Measurements from ENCODE around the gene ADGRA3. TPM values are rescaled to one million over a fixed set of nuclear protein-coding genes. Genes with fewer than 3 reads are reported as not detected.

ADGRA3 gene
- total and polyA plus RNA-seq, 2 of the 13 experiments (the other 11 are each of a cell fraction or from before 2014, with no cell fraction given), result 32.2 to 40.8 TPM

DNA sequence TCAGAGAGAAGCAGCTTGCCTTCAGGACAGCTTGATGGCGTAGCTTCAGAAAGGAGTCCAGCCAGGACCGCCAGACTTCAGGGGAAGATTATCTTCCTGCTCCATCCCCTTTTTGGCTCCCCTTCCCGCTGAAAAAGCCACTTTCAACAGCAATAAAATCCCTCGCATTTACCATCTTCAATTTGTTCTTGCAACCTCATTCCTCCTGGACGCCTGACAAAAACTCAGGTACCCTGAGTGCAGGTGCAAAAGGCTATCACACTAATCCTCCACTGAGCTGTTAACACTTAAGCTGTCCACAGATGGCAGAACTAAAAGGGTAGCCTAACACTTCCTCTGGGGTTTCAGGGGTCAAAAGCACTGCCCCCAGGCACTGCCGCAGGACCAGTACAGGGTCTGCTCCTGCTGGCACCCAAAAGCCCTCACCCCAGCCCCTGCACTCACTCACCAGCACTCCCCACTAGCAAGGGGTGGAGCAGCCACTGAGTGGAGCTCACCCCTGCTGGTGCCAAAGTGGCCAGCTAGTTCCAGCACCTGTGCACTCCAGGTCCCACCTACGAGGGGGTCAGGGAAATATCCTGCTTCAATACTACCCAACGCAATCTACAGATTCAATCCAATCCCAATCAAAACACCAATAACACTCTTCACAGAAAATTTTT, 145.8 kb downstream of the ADGRA3 start:
- H3K36me3 ChIP-seq (replicated peaks in 1 of 2; ENCODE audit: control insufficient read depth in 1 of 2, insufficient read depth in 2 of 2, low read length in 2 of 2), result no peaks in the 10 kb centered on the region
- no peak overlapping the region for H3K4me3 ChIP-seq (replicated peaks in 1 of 3; ENCODE audit: insufficient read depth in 1 of 3, low read depth in 2 of 3, low read length in 3 of 3)
- no peaks in the 10 kb centered on the region for H3K79me2 ChIP-seq (ENCODE audit: insufficient read depth, low read length)
- H3K27ac ChIP-seq (ENCODE audit: extremely low read length, insufficient read depth, low read length), result no peak overlapping the region
- no peak overlapping the region for H2AFZ ChIP-seq (ENCODE audit: low read length)
- no peaks in the 10 kb centered on the region for H3K9me3 ChIP-seq (ENCODE audit: low read length)
- FAIRE-seq (no peak), DNase-seq (ENCODE audit: low spot score) (no peak), ATAC-seq (no peak; the same call in 1 of the 3 replicates)
- CTCF ChIA-PET (ENCODE audit: low intra/inter-chr PET ratio, low total read pairs), result no interaction called here
- in situ Hi-C loops (cut with HindIII; ENCODE audit: extremely low pct_ligation_motif_present, low pct_unique_long_range_greater_than_20kb) (no loop called here), intact Hi-C loops (cut with micrococcal nuclease; ENCODE audit: unreplicated experiment) (no loop called here)
- no peak overlapping the region for H3K4me2 ChIP-seq (ENCODE audit: low read depth, low read length)
- no peaks in the 10 kb centered on the region for H4K20me1 ChIP-seq (ENCODE audit: insufficient read depth, low read length)
- H3K27me3 ChIP-seq (ENCODE audit: control insufficient read depth in 1 of 2, insufficient read depth in 2 of 2, low read length in 2 of 2), result no peaks in the 10 kb centered on the region
- POLR2A ChIA-PET, result no interaction called here
- BruUV-seq (replicated peaks), result no TSS peak
- no peaks in the 10 kb centered on the region for H3K4me1 ChIP-seq (ENCODE audit: insufficient read depth, low read length)
- H3K9ac ChIP-seq (ENCODE audit: insufficient read depth, low read depth, low read length), result no peak overlapping the region
- 94% methylated on average over 8 of the region's 8 CpGs for WGBS (ENCODE audit: low lambda C conversion rate)
- TF ChIP-seq, protein P1, sequence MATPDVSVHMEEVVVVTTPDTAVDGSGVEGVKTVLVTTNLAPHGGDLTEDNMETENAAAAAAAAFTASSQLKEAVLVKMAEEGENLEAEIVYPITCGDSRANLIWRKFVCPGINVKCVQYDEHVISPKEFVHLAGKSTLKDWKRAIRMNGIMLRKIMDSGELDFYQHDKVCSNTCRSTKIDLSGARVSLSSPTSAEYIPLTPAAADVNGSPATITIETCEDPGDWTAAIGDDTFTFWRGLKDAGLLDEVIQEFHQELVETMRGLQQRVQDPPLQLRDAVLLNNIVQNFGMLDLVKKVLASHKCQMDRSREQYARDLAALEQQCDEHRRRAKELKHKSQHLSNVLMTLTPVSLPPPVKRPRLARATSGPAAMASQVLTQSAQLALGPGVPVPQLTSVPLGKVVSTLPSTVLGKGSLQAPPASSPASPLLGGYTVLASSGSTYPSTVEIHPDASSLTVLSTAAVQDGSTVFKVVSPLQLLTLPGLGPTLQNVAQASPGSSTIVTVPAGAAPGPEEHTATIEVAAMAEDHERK (CRISPR knock-in tag; IDR thresholded peaks at IDR 0.05; ENCODE audit: low read depth), result no peak
- no peak for TF ChIP-seq POLR2G (IDR thresholded peaks at IDR 0.05; ENCODE audit: low read depth, low read length)
- TF ChIP-seq SIN3A (IDR thresholded peaks at IDR 0.05; ENCODE audit: borderline replicate concordance, low read depth, low read length), result no peak
- TF ChIP-seq, protein P2, sequence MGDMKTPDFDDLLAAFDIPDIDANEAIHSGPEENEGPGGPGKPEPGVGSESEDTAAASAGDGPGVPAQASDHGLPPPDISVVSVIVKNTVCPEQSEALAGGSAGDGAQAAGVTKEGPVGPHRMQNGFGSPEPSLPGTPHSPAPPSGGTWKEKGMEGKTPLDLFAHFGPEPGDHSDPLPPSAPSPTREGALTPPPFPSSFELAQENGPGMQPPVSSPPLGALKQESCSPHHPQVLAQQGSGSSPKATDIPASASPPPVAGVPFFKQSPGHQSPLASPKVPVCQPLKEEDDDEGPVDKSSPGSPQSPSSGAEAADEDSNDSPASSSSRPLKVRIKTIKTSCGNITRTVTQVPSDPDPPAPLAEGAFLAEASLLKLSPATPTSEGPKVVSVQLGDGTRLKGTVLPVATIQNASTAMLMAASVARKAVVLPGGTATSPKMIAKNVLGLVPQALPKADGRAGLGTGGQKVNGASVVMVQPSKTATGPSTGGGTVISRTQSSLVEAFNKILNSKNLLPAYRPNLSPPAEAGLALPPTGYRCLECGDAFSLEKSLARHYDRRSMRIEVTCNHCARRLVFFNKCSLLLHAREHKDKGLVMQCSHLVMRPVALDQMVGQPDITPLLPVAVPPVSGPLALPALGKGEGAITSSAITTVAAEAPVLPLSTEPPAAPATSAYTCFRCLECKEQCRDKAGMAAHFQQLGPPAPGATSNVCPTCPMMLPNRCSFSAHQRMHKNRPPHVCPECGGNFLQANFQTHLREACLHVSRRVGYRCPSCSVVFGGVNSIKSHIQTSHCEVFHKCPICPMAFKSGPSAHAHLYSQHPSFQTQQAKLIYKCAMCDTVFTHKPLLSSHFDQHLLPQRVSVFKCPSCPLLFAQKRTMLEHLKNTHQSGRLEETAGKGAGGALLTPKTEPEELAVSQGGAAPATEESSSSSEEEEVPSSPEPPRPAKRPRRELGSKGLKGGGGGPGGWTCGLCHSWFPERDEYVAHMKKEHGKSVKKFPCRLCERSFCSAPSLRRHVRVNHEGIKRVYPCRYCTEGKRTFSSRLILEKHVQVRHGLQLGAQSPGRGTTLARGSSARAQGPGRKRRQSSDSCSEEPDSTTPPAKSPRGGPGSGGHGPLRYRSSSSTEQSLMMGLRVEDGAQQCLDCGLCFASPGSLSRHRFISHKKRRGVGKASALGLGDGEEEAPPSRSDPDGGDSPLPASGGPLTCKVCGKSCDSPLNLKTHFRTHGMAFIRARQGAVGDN (CRISPR knock-in tag; IDR thresholded peaks at IDR 0.05), result no peak
- TF ChIP-seq, protein P3, sequence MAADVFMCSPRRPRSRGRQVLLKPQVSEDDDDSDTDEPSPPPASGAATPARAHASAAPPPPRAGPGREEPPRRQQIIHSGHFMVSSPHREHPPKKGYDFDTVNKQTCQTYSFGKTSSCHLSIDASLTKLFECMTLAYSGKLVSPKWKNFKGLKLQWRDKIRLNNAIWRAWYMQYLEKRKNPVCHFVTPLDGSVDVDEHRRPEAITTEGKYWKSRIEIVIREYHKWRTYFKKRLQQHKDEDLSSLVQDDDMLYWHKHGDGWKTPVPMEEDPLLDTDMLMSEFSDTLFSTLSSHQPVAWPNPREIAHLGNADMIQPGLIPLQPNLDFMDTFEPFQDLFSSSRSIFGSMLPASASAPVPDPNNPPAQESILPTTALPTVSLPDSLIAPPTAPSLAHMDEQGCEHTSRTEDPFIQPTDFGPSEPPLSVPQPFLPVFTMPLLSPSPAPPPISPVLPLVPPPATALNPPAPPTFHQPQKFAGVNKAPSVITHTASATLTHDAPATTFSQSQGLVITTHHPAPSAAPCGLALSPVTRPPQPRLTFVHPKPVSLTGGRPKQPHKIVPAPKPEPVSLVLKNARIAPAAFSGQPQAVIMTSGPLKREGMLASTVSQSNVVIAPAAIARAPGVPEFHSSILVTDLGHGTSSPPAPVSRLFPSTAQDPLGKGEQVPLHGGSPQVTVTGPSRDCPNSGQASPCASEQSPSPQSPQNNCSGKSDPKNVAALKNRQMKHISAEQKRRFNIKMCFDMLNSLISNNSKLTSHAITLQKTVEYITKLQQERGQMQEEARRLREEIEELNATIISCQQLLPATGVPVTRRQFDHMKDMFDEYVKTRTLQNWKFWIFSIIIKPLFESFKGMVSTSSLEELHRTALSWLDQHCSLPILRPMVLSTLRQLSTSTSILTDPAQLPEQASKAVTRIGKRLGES (CRISPR knock-in tag; IDR thresholded peaks at IDR 0.05; ENCODE audit: borderline replicate concordance), result no peak
- TF ChIP-seq AGO2 (optimal IDR thresholded peaks at IDR 0.05; ENCODE audit: low read depth, low read length), result no peak
- TF ChIP-seq, protein P4, sequence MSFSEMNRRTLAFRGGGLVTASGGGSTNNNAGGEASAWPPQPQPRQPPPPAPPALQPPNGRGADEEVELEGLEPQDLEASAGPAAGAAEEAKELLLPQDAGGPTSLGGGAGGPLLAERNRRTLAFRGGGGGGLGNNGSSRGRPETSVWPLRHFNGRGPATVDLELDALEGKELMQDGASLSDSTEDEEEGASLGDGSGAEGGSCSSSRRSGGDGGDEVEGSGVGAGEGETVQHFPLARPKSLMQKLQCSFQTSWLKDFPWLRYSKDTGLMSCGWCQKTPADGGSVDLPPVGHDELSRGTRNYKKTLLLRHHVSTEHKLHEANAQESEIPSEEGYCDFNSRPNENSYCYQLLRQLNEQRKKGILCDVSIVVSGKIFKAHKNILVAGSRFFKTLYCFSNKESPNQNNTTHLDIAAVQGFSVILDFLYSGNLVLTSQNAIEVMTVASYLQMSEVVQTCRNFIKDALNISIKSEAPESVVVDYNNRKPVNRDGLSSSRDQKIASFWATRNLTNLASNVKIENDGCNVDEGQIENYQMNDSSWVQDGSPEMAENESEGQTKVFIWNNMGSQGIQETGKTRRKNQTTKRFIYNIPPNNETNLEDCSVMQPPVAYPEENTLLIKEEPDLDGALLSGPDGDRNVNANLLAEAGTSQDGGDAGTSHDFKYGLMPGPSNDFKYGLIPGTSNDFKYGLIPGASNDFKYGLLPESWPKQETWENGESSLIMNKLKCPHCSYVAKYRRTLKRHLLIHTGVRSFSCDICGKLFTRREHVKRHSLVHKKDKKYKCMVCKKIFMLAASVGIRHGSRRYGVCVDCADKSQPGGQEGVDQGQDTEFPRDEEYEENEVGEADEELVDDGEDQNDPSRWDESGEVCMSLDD (CRISPR knock-in tag; IDR thresholded peaks at IDR 0.05; ENCODE audit: borderline replicate concordance), result no peak
- no peak for TF ChIP-seq MIER2 (CRISPR knock-in tag; IDR thresholded peaks at IDR 0.05)
- no peak for TF ChIP-seq TAF1 (CRISPR knock-in tag; IDR thresholded peaks at IDR 0.05)
- TF ChIP-seq, protein P5, sequence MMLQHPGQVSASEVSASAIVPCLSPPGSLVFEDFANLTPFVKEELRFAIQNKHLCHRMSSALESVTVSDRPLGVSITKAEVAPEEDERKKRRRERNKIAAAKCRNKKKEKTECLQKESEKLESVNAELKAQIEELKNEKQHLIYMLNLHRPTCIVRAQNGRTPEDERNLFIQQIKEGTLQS (CRISPR knock-in tag; IDR thresholded peaks at IDR 0.05), result no peak
- TF ChIP-seq MBD4 (IDR thresholded peaks at IDR 0.05; ENCODE audit: borderline replicate concordance, low read length), result no peak
